IMR-90 (cell line): ENCODE results near the gene AFTPH. TPM values are rescaled to one million over a fixed set of nuclear protein-coding genes. Genes with fewer than 3 reads are reported as not detected.

Experiments
- ATAC-seq: fragments of 200-7000 bp; cut with Tn5 transposase; 2 replicates; pipeline ENCODE4 v1.9.1; 2020; ENCODE audit warnings: low read depth, mild to moderate bottlenecking, moderate library complexity
- BruUV-seq: library from RNA; stranded (reverse); fragments of 400-500 nt; replicated peaks from 2 replicates; lab custom pipeline; 2021; lab: Mats Ljungman, UMichigan
- CTCF ChIA-PET: fragments of 300-600 bp; formaldehyde crosslinking; extraction: SDS; loops from one replicate; lab custom pipeline; 2021; ENCODE audit warnings: antibody characterized with exemption; lab: Yijun Ruan, JAX
- POLR2A ChIA-PET: fragments of 300-600 bp; sonication (Branson Sonifier 250); formaldehyde crosslinking; loops from one replicate; lab custom pipeline; 2022; ENCODE audit warnings: antibody characterized with exemption; ENCODE audit not compliant: unreplicated experiment; lab: Charles Lee
- DNase-seq: peaks from one replicate; pipeline ENCODE4 v3.0.0; 2013
- H2AFZ ChIP-seq: replicated peaks from 2 replicates; pipeline ENCODE3; 2013; ENCODE audit warnings: low read length, mild to moderate bottlenecking; ENCODE audit not compliant: poor library complexity
- H2AK5ac ChIP-seq: 2 replicates; pipeline ENCODE4 v1.6.1; 2013; ENCODE audit warnings: low read depth, low read length, inconsistent platforms
- H2AK9ac ChIP-seq: replicated peaks from 2 replicates; pipeline ENCODE3; 2013; ENCODE audit warnings: mild to moderate bottlenecking, low read depth, low read length, moderate library complexity; ENCODE audit not compliant: poor library complexity
- H2BK120ac ChIP-seq: 2 replicates; pipeline ENCODE4 v1.6.1; 2013; ENCODE audit warnings: low read depth, low read length, inconsistent platforms
- H2BK15ac ChIP-seq: 3 replicates; pipeline ENCODE4 v1.6.1; 2013; ENCODE audit warnings: low read depth, low read length, inconsistent platforms
- H2BK20ac ChIP-seq: 2 replicates; pipeline ENCODE4 v1.6.1; 2013; ENCODE audit warnings: low read depth, mild to moderate bottlenecking, inconsistent platforms, low read length, moderate library complexity
- H2BK5ac ChIP-seq: 2 replicates; pipeline ENCODE4 v1.6.1; 2013; ENCODE audit warnings: mild to moderate bottlenecking, low read depth, low read length, inconsistent platforms; ENCODE audit not compliant: poor library complexity, severe bottlenecking
- H3K14ac ChIP-seq: replicated peaks from 2 replicates; pipeline ENCODE4 v1.6.1; 2013; ENCODE audit warnings: low read depth, low read length, inconsistent platforms
- H3K18ac ChIP-seq: 2 replicates; pipeline ENCODE4 v1.6.1; 2013; ENCODE audit warnings: low read depth, low read length, control low read depth
- H3K23ac ChIP-seq: 2 replicates; pipeline ENCODE4 v1.6.1; 2013; ENCODE audit warnings: low read depth, low read length, inconsistent platforms
- H3K27ac ChIP-seq: 2 replicates; pipeline ENCODE4 v1.5.1; 2013; ENCODE audit warnings: mild to moderate bottlenecking, control low read depth, low read length; ENCODE audit not compliant: insufficient read depth
- H3K27me3 ChIP-seq: 2 replicates; pipeline ENCODE4 v1.6.1; 2013; ENCODE audit warnings: low read length; ENCODE audit not compliant: control insufficient read depth, insufficient read depth
- H3K36me3 ChIP-seq: 2 replicates; pipeline ENCODE4 v1.6.1; 2013; ENCODE audit warnings: low read length, mixed read lengths; ENCODE audit not compliant: control insufficient read depth, insufficient read depth
- H3K4ac ChIP-seq: 2 replicates; pipeline ENCODE4 v1.6.1; 2013; ENCODE audit warnings: low read depth, low read length, inconsistent platforms
- H3K4me1 ChIP-seq: 2 replicates; pipeline ENCODE4 v1.6.1; 2013; ENCODE audit warnings: low read length, mixed read lengths; ENCODE audit not compliant: control insufficient read depth, insufficient read depth
- H3K4me2 ChIP-seq: 2 replicates; pipeline ENCODE4 v1.6.1; 2013; ENCODE audit warnings: low read depth, mild to moderate bottlenecking, control low read depth, low read length, moderate library complexity
- H3K4me3 ChIP-seq: 2 replicates; pipeline ENCODE4 v1.5.1; 2013; ENCODE audit warnings: low read depth, mild to moderate bottlenecking, control low read depth, low read length, moderate library complexity; ENCODE audit not compliant: insufficient read depth
- H3K56ac ChIP-seq: 2 replicates; pipeline ENCODE4 v1.6.1; 2013; ENCODE audit warnings: low read length, inconsistent platforms; ENCODE audit not compliant: insufficient read depth; ENCODE audit errors: extremely low read depth
- H3K79me1 ChIP-seq, 2 experiments: 2 replicates each; pipeline ENCODE4 v1.6.1; 2013; ENCODE audit warnings: low read length in 2 of 2, inconsistent platforms in 1 of 2, low read depth in 1 of 2
- H3K9ac ChIP-seq: 2 replicates; pipeline ENCODE4 v1.6.1; 2013; ENCODE audit warnings: low read depth, low read length, control low read depth
- H3K9me1 ChIP-seq: 2 replicates; pipeline ENCODE4 v1.6.1; 2013; ENCODE audit warnings: low read length, inconsistent platforms; ENCODE audit not compliant: insufficient read depth
- H3K9me3 ChIP-seq: 2 replicates; pipeline ENCODE4 v1.6.1; 2013; ENCODE audit warnings: low read length; ENCODE audit not compliant: control insufficient read depth, insufficient read depth
- H4K20me1 ChIP-seq: 2 replicates; pipeline ENCODE4 v1.6.1; 2013; ENCODE audit warnings: low read length, inconsistent platforms; ENCODE audit not compliant: insufficient read depth
- H4K5ac ChIP-seq: 2 replicates; pipeline ENCODE4 v1.6.1; 2013; ENCODE audit warnings: mild to moderate bottlenecking, low read depth, low read length, control low read depth
- H4K8ac ChIP-seq, 2 experiments: 2 replicates each; pipeline ENCODE4 v1.6.1; 2013; ENCODE audit warnings: low read depth in 2 of 2, low read length in 2 of 2, control low read depth in 1 of 2, inconsistent platforms in 1 of 2
- H4K91ac ChIP-seq: 2 replicates; pipeline ENCODE4 v1.6.1; 2013; ENCODE audit warnings: low read depth, low read length, inconsistent platforms; ENCODE audit not compliant: insufficient read depth
- BHLHE40 ChIP-seq: fragments of 150-350 bp; IDR thresholded peaks from 2 replicates; pipeline ENCODE4 v1.6.1; 2016; ENCODE audit warnings: mild to moderate bottlenecking, low read depth, low read length
- NFE2L2 ChIP-seq: fragments of 150-350 bp; IDR thresholded peaks from 2 replicates; pipeline ENCODE4 v1.6.1; 2016; ENCODE audit warnings: low read depth, mild to moderate bottlenecking, low read length
- RCOR1 ChIP-seq: IDR thresholded peaks from 2 replicates; pipeline ENCODE4 v1.6.1; 2012; ENCODE audit warnings: mild to moderate bottlenecking, low read length, improper control_type of control experiment; ENCODE audit not compliant: insufficient replicate concordance
- RFX5 ChIP-seq: IDR thresholded peaks from 2 replicates; pipeline ENCODE4 v1.8.0; 2012; ENCODE audit warnings: low read depth, mild to moderate bottlenecking, low read length, moderate library complexity
- SMC3 ChIP-seq: fragments of 150-350 bp; IDR thresholded peaks from 2 replicates; pipeline ENCODE4 v1.6.1; 2016; ENCODE audit warnings: low read depth, mild to moderate bottlenecking, antibody characterized with exemption, low read length, moderate library complexity
- WGBS, 2 experiments: methylation state at CpG; one replicate each; pipeline versions ENCODE4 v1.1.5 to v1.1.7; 2013; ENCODE audit warnings: missing lambda C conversion rate in 2 of 2; ENCODE audit not compliant: insufficient read length in 1 of 2; ENCODE audit errors: extremely low coverage in 2 of 2; 5-methylcytosine and 5-hydroxymethylcytosine counted together
- dilution Hi-C: fragments of 300-500 bp; cut with HindIII; formaldehyde crosslinking; loops from one replicate; pipeline ENCODE4 v1.14.3; 2018; ENCODE audit warnings: low sequenced_read_pairs; ENCODE audit not compliant: unreplicated experiment
- in situ Hi-C: fragments of 300-500 bp; cut with MboI; formaldehyde crosslinking; loops from 3 replicates; pipeline ENCODE4 v1.14.3; 2019; ENCODE audit warnings: low sequenced_read_pairs, inconsistent platforms, mixed read lengths
- intact Hi-C: fragments of 100-400 bp; cut with micrococcal nuclease; formaldehyde crosslinking; loops from 2 replicates; pipeline ENCODE4 v1.10.0; 2022
- polyA plus RNA-seq, 3 experiments: library from polyadenylated mRNA; depleted of rRNA; stranded (reverse); fragments of >200 nt; gene quantifications; 2 replicates each; pipeline ENCODE4 v1.2.3, GENCODE V29; 2012; ENCODE audit warnings: low replicate concordance in 1 of 3
- total RNA-seq: library from RNA; depleted of rRNA; stranded (reverse); fragments of >200 nt; gene quantifications from 2 replicates; pipeline ENCODE4 v1.2.3, GENCODE V29; 2012
- TF ChIP-seq, protein P1 (sequence below): fragments of 150-350 bp; IDR thresholded peaks from 2 replicates; pipeline ENCODE4 v1.6.1; 2017; ENCODE audit warnings: mild to moderate bottlenecking, antibody characterized with exemption, low read length, low read depth
- TF ChIP-seq, protein P2 (sequence below): fragments of 150-350 bp; IDR thresholded peaks from 2 replicates; pipeline ENCODE4 v1.6.1; 2016; ENCODE audit warnings: low read depth, mild to moderate bottlenecking, low read length, moderate library complexity, borderline replicate concordance

The AFTPH gene
- total and polyA plus RNA-seq, 2 of the 4 experiments (the other 2 are of a cell fraction) = 9.4 to 19.9 TPM

DNA sequence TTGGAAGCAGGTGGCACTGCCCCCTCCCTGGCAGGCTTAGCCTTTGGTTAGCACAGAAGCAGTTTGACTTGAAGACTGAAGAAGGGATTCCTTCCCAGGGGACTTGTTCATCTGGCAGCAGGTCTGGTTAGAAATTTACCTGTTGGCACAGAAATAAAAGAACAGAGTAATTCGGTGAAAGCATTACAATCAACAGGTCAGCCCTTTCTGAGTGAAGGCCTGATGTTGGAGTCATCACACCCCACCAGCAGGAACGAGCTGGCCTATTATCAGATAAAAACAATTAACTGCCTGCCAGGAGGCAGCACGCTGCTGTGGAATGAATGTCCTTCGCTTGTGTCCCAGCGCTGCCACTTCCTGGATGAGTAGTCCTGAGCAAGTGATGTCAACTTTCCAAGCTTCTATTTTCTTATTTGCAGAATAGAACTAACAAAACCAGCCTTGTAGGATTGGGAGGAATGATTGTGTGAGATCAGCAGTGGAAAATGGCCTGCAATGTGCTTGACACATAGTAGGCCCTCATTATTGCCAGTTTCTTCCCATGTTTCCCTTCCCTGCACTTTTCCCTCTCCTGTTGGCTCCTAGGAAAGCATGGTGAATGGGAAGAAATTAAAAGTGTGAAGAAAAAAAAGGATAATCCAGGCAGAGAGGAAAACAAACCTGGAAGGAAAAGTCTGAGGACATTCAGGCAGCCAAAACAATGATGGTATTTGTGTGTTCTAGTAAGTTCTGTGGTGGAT is 41.2 kb upstream of the AFTPH start:
- Histone ChIP-seq H4K91ac (no peak overlapping the region), H3K23ac (no peak overlapping the region), H3K27ac (no peak overlapping the region), H3K79me1 (no peaks in the 10 kb centered on the region), H2BK5ac (no peak overlapping the region), H3K9me3 (no peaks in the 10 kb centered on the region; the same call in 1 of the 2 replicates), H2BK15ac (no peak overlapping the region), H3K56ac (no peak overlapping the region), H3K4me3 (no peak overlapping the region), H3K4me1 (no peaks in the 10 kb centered on the region), H3K4me2 (no peak overlapping the region), H2AFZ (no peak overlapping the region), H3K9ac (no peak overlapping the region), H3K36me3 (no peaks in the 10 kb centered on the region), H2BK120ac (no peak overlapping the region), H3K14ac (no peak overlapping the region), H4K5ac (no peak overlapping the region), H2BK20ac (no peak overlapping the region), H3K18ac (no peak overlapping the region), H2AK5ac (no peak overlapping the region), H4K20me1 (no peaks in the 10 kb centered on the region), H2AK9ac (no peak overlapping the region), H3K27me3 (peaks cover 59% of the 10 kb centered on the region), H4K8ac (no peak overlapping the region), H3K9me1 (no peaks in the 10 kb centered on the region), H3K4ac (no peak overlapping the region)
- no CpG with 5 or more reads among the region's 5 CpGs for WGBS, 2 experiments
- CTCF ChIA-PET = interaction anchor here (2.3 kb wide), 1 partner anchor 152 kb away, joined by 6 read pairs; no protein-coding TSS in a partner anchor
- intact Hi-C loops = no loop called here
- in situ Hi-C loops = no loop called here
- ATAC-seq = no peak
- TF ChIP-seq BHLHE40 = no peak
- TF ChIP-seq SMC3 = no peak
- TF ChIP-seq NFE2L2 = no peak
- no peak for TF ChIP-seq RFX5
- TF ChIP-seq RCOR1 = no peak
- TF ChIP-seq, protein P1, sequence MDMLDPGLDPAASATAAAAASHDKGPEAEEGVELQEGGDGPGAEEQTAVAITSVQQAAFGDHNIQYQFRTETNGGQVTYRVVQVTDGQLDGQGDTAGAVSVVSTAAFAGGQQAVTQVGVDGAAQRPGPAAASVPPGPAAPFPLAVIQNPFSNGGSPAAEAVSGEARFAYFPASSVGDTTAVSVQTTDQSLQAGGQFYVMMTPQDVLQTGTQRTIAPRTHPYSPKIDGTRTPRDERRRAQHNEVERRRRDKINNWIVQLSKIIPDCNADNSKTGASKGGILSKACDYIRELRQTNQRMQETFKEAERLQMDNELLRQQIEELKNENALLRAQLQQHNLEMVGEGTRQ = no peak
- TF ChIP-seq, protein P2, sequence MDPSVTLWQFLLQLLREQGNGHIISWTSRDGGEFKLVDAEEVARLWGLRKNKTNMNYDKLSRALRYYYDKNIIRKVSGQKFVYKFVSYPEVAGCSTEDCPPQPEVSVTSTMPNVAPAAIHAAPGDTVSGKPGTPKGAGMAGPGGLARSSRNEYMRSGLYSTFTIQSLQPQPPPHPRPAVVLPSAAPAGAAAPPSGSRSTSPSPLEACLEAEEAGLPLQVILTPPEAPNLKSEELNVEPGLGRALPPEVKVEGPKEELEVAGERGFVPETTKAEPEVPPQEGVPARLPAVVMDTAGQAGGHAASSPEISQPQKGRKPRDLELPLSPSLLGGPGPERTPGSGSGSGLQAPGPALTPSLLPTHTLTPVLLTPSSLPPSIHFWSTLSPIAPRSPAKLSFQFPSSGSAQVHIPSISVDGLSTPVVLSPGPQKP = no peak
- no peak for DNase-seq
- dilution Hi-C loops = no loop called here
- POLR2A ChIA-PET = no interaction called here
- no TSS peak for BruUV-seq
